HepG2 (cell line): Measurements from ENCODE around the gene CRTC2. TPM values are rescaled to one million over a fixed set of nuclear protein-coding genes. Genes with fewer than 3 reads are reported as not detected.

Experiments used
- FOXA3 ChIP-seq: IDR thresholded peaks from 2 replicates; pipeline ENCODE4 v1.6.1; 2016; ENCODE audit warnings: missing genetic modification reagents, missing compliant biosample characterization
- FOXP4 ChIP-seq: sonication (generic); formaldehyde crosslinking; IDR thresholded peaks from 2 replicates; pipeline ENCODE4 v1.4.0; 2020; ENCODE audit warnings: missing genetic modification reagents
- GPN1 ChIP-seq: sonication (generic); formaldehyde crosslinking; IDR thresholded peaks from 2 replicates; pipeline ENCODE4 v1.5.1; 2020; ENCODE audit warnings: missing genetic modification reagents, borderline replicate concordance
- JDP2 ChIP-seq: sonication (generic); formaldehyde crosslinking; IDR thresholded peaks from 2 replicates; pipeline ENCODE4 v1.8.1; 2022; ENCODE audit warnings: missing genetic modification reagents, borderline replicate concordance
- KAT2B ChIP-seq: fragments of 150-350 bp; IDR thresholded peaks from 2 replicates; pipeline ENCODE4 v1.6.1; 2014; ENCODE audit warnings: low read depth, low read length, borderline replicate concordance
- NFAT5 ChIP-seq: sonication (generic); formaldehyde crosslinking; IDR thresholded peaks from 2 replicates; pipeline ENCODE4 v1.4.0; 2020; ENCODE audit warnings: missing genetic modification reagents
- ZNF232 ChIP-seq: sonication (generic); formaldehyde crosslinking; IDR thresholded peaks from 2 replicates; pipeline ENCODE4 v1.4.0; 2020; ENCODE audit warnings: missing genetic modification reagents, borderline replicate concordance
- ZNF609 ChIP-seq: sonication (generic); formaldehyde crosslinking; IDR thresholded peaks from 2 replicates; pipeline ENCODE4 v1.4.0; 2020; ENCODE audit warnings: mild to moderate bottlenecking, missing genetic modification reagents, borderline replicate concordance
- polyA plus RNA-seq, 8 experiments: library from polyadenylated mRNA; depleted of rRNA in 3 of 8; stranded (reverse) in 7 of 8; unstranded in 1 of 8; fragments of >200 nt; fragmentation: Illumina TruSeq in 4 of 8; extraction: Trizol in 4 of 8; gene quantifications; 2 replicates each; pipeline versions ENCODE4 v1.2.1 to v1.2.3, GENCODE V29; 2011 to 2016; ENCODE audit warnings: low read depth in 4 of 8, missing spikeins in 1 of 8, mixed read lengths in 1 of 8; ENCODE audit not compliant: insufficient read depth in 1 of 8
- total RNA-seq, 5 experiments: library from RNA; depleted of rRNA; stranded (reverse); fragments of >200 nt; fragmentation: Illumina TruSeq; extraction: Trizol; gene quantifications; 2 replicates each; pipeline ENCODE4 v1.2.3, GENCODE V29; 2016; ENCODE audit warnings: low read depth in 1 of 5

The CRTC2 gene
- total and polyA plus RNA-seq, 2 of the 13 experiments (the other 11 are each of a cell fraction or from before 2014, with no cell fraction given): 6.1 to 26.7 TPM

GRCh38 chr1:153945131-153945794 is 13.1 kb downstream of the CRTC2 start (continued):
- TF ChIP-seq ZNF609 (CRISPR knock-in tag) (no peak), NFAT5 (CRISPR knock-in tag) (no peak), FOXP4 (CRISPR knock-in tag) (no peak), KAT2B (no peak), FOXA3 (CRISPR knock-in tag) (no peak), ZNF232 (CRISPR knock-in tag) (no peak), GPN1 (CRISPR knock-in tag) (no peak), JDP2 (CRISPR knock-in tag) (no peak)
